GM19455 (cell line): ENCODE measurements around the gene HS6ST1.
A peak's percentile ranks its signal among the peaks of the same experiment; 100 is the strongest.

Experiments
- ATAC-seq: cut with Tn5 transposase; IDR thresholded peaks from one replicate; pipeline ENCODE4 v1.9.1; 2021; ENCODE audit not compliant: unreplicated experiment

HS6ST1 gene

GRCh38 chr2:128322715-128323554, 4.3 kb upstream of the HS6ST1 start:
- no peak for ATAC-seq

- peak; percentile 52 for ATAC-seq
These were observed 3.4 kb upstream of the HS6ST1 start for GRCh38 chr2:128321784-128322714.

GRCh38 chr2:128320906-128321771, 2.5 kb upstream of the HS6ST1 start:
- ATAC-seq = no peak

- no peak for ATAC-seq
These were observed 1.7 kb upstream of the HS6ST1 start for GRCh38 chr2:128320192-128320905.

- ATAC-seq = no peak
These were observed 1.0 kb upstream of the HS6ST1 start for GRCh38 chr2:128319631-128320191.

GRCh38 chr2:128318245-128318644, 423 bp downstream of the HS6ST1 start:
- peak; percentile 7 for ATAC-seq

- peak; percentile 1 for ATAC-seq
These were observed 806 bp downstream of the HS6ST1 start for GRCh38 chr2:128317899-128318225.

GRCh38 chr2:128317181-128317898, 1.3 kb downstream of the HS6ST1 start:
- ATAC-seq = peak; percentile 33

- no peak for ATAC-seq
These were observed 1.9 kb downstream of the HS6ST1 start for GRCh38 chr2:128316777-128317180.

GRCh38 chr2:128315829-128316776, 2.6 kb downstream of the HS6ST1 start:
- no peak for ATAC-seq

- no peak for ATAC-seq
These were observed 3.4 kb downstream of the HS6ST1 start for GRCh38 chr2:128315122-128315828.

- ATAC-seq = no peak
These were observed 4.1 kb downstream of the HS6ST1 start for GRCh38 chr2:128314348-128315121.

- no peak for ATAC-seq
These were observed 4.7 kb downstream of the HS6ST1 start for GRCh38 chr2:128313931-128314347.

GRCh38 chr2:128313091-128313836, 5.4 kb downstream of the HS6ST1 start:
- no peak for ATAC-seq

GRCh38 chr2:128312411-128312810, 6.3 kb downstream of the HS6ST1 start:
- no peak for ATAC-seq

GRCh38 chr2:128311755-128312341, 6.8 kb downstream of the HS6ST1 start:
- no peak for ATAC-seq
